ENCODE data around the gene RPS8. TPM values are rescaled to one million over a fixed set of nuclear protein-coding genes. Genes with fewer than 3 reads are reported as not detected.

RPS8 gene
- total RNA-seq (2022; extraction: Qiagen RNA extraction; ENCODE audit: low read depth) = 1,540 to 1,813 TPM (median 1,677 TPM) in 5 replicates

DNA sequence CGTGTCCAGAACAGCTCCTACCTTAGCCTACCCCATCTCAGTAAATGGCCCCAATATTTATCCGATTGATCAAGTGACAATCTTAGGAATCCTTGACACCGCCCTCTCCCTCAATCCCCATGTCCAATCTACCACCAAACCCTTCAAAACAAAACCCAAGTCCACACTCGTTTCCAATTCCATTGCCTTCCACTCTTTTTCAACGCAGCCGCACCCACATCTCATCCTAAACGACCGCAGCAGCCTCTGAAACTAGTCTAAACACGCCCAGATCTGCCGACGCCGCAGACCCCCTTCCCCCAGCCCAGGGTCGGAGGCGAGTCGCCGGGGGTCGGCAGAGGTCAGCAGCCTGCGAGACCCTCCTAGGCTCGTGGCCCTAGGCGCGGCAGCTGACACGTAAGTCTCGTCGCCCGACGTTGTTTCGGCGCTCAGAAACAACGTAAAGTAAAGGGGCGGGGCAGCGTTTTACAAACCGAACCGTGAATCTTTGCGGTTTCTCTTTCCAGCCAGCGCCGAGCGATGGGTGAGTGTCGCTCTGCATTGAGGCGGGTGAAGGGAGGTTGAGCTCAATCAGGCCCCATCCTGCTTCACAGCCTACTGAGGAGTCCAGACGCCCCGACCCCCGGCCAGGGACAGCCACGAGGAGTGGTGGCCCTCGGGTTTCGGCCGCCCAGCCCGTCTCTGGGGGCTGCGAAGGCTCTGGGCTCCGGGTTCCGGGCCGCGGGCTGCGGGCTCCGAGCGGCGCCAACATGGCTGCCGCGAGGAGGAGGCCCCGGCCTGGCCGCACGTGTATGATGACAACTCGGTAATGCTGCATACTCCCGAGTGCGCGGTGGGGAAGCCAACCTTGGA, at the start of gene RPS8:
Gene RPS8 (plus strand): TSS at position 463 of the 852 bp plus-strand sequence. CDS start 57 bp downstream, at position 520.

DNA sequence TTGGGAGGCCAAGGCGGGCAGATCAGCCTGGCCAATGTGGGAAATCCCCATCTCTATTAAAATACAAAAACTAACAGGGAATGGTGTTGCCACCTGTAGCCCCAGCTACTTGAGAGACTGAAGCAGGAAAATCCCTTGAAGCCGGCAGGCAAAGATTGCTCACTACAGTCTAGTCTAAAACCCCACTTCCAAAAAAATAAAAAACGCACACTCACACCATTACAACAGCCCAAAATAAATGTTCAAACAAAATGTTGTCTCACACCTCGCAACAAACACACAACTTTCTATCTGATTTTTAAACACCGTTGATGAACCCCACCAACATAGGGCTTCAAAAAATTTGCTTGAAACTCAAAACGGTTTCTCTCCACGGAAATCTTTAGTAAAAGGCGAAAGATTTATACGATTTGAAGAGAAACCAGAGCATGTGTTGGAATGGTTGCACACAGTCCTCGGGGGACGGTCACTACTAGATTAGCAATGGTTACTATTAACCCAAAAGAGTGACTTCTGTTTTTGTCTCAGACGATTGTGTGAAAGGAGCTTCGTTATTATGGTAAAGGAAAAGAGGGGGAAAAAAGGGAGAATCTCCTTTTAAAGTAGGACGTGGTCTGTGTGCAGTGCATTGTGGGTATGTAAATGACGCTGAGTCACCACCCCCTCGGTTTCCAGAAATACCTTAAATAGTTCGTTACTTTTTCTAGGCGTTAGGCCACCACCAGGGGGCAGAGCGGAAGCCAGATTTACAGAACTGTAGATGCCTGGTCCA, 44.4 kb upstream of the RPS8 start, which contains the start of gene RNU5D-1:
Gene RNU5D-1 (minus strand): TSS at position 430 of the 772 bp plus-strand sequence.

DNA sequence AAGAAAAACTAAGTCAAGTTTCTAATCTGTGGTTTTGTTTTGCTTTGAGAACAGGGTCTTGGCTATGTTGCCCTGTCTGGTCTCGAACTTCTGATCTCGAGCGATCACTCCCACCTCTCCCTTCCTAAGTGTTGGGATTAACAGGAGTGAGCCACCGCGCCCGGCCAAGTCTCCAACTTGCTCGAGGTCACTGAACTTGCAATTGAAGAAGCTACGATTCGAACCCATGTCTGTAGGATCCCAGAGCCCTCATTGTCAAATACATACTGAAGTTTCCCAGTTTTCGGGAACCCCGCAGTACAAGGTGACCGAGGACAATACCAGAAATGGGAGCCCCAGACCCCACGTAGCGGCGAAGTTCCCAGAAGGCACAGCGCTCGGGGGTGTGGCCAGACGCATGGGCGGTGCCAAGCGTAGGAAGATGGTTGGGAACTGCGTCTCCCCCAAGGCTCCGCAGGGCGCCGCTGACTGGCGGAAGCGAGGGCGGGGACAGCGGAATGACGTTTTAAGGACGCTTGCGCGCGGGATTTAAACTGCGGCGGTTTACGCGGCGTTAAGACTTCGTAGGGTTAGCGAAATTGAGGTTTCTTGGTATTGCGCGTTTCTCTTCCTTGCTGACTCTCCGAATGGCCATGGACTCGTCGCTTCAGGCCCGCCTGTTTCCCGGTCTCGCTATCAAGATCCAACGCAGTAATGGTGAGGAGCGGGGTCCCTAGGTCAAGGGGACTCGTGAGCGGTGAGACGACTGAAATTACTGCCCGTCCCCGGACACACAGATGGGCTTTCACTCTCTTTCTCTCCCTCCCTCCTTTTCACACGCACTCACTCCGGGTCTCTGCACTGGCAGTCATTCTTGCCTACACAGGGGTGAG, 35.8 kb upstream of the RPS8 start, which contains the start of gene KIF2C:
Gene KIF2C (plus strand): TSS at position 531 of the 872 bp plus-strand sequence. CDS start 96 bp downstream, at position 627.

DNA sequence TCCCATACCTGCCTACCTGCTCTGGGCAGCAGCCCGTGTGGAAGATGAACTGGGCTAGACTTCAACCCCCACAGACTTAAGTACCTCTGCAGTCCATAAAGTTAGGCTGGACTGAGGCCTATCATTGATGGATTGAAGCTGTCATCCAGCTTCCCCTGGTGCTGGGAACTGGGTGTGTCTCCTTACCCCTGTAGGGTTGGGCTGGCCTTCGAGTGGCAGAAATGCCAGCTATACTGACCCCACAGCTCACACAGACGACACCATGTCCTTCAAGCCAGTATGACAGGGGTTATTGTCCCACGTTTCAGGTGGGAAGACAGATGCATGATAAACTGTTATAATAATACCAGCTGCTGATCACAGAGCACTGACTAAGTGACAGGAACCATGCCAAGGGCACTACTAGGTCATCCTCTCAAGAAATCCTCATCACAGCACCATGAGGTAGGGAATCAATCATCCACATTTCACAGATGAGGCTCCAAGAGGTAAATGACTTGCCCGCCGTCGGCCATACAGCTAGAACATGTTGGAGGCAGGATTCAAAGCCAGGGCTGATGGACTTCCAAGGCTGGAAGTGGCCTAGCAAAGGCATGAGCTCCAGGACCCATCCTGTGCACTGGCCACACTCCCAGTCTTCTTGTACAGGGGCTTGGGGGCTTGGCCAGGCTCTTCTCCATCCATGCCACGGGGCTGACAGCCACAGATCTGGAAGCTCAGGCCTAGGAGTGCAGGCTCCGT, 12.9 kb downstream of the RPS8 start, which contains the start of gene BEST4:
Gene BEST4 (minus strand): TSS at position 51 of the 741 bp plus-strand sequence. CDS start 465 bp downstream, outside the sequence.

DNA sequence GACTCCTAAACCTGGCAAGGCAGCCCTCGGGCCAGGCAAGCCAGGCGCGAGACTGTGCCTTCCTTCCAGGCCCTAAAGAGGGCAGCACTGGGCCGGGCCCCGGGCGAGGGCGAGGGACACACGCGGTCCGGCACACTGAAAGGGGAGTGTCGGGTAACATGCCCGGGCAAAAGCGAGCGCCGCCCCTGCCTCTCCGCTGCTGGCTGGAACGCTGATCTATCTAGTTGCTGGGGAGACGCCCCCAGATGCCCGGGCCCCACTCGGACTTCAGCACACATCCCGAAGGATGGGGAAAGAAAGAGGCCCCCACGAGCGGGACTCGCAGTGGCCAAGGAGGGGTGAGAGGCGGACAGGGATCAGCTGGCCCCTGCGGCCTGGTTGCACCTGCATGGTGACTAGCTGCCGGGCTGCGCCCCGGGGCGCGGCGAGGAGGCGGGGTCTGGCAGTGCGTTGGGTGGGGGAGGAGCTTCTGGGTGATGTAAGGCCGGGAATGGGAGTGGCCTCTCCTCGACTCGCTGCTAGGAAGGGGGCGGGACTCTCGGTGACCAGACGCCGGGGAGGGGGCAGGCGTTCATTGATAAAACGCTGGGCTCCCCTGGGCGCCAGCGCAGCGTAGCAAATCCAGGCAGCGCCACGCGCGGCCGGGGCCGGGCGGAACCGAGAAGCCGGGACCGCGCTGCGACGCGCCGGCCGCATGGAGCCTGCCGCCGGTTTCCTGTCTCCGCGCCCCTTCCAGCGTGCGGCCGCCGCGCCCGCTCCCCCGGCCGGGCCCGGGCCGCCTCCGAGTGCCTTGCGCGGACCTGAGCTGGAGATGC, 24.6 kb downstream of the RPS8 start, which contains the start of gene PLK3:
Gene PLK3 (plus strand): TSS at position 608 of the 815 bp plus-strand sequence. CDS start 87 bp downstream, at position 695.

DNA sequence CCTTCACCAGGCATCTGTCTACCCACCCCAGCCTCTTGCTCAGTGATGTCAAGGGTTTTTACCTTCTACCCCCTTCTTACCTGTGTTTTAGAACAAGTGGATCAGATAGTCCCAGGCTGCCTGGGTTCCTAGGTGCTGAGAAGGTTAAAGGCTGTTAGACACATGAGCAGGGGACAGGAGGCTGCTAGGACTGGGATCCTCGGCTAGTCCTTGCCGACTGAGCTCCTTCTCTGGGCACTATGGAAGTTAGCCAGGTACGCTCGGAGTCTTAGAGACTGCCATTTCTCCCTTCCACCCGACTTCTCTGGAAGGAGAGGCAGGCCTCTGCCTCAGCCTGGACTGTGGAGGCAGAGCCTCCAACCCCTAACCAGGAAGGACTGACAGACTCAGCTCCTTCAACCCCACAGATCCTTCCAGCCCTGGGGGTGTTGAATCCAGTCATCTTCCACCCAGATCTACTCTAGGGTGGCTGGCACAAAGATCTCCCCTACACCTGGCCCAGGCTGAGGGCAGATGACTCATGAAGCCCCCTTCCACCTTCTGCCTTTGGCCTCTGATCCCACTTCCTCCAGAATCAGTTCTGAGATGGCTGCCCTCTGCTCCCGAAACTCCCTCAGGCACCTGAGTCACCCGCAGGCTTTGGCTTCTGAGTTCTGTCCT, 31.5 kb downstream of the RPS8 start, which contains the start of gene DYNLT4:
Gene DYNLT4 (minus strand): TSS at position 648 of the 660 bp plus-strand sequence. CDS start 683 bp downstream, outside the sequence.

DNA sequence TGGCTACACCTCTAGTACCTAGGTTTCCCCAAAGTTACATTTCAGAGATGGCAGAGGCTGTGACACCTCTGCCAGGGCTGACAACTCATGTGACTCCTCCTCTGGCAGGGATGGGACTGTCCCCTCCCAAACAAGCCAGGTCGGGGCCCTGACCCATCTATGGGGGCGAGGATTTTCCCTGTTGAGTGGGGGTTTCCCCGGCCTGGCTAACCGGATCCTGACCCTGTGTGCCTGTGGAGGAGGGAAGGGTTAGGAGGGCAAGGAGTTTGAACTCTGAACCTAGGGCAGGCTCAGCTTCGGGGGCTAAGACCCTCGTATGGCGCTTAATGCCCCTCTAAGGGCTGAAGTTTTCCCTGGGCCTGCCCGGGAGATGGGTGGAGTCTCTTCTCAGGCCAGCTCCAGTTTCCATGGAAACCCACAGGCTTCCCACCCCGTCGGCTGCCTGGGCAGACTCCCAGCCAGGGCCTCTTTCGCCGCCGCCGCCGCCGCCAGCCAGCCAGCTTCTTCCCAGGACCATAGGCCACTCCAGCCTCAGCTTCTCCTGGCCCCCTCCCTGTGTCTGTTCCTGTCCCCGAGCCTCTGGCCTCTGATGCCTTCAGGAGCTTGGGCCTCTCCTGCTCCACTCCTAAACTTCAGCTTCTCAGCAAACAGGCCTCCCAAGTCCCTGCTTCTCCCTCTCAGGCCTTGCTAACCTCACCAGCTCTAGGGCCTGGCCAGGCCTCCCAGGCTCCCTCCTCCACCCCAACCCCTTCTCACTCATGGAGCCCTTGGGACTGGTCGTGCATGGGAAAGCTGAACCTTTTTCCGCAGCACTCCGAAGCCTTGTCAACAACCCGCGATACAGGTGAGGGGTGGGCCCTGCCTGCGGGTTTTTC, 33.0 kb downstream of the RPS8 start, which contains the start of gene BTBD19:
Gene BTBD19 (plus strand): TSS at position 461 of the 875 bp plus-strand sequence. CDS start 298 bp downstream, at position 759.

Other genes starting within 250 kb of the RPS8 start
- 7.6 to 13.6 TPM (median 9.5 TPM) in 5 replicates for gene TMEM53, start 101.1 kb upstream of the RPS8 start, total RNA-seq (2022; extraction: Qiagen RNA extraction; ENCODE audit: low read depth)
- 0.28 to 1.2 TPM (median 0.85 TPM) in 5 replicates for gene ARMH1, start 100.8 kb upstream of the RPS8 start, total RNA-seq (2022; extraction: Qiagen RNA extraction; ENCODE audit: low read depth)
- not detected in 5 replicates for gene RNU5D-1, start 44.4 kb upstream of the RPS8 start, total RNA-seq (2022; extraction: Qiagen RNA extraction; ENCODE audit: low read depth)
- gene KIF2C, start 35.7 kb upstream of the RPS8 start, total RNA-seq (2022; extraction: Qiagen RNA extraction; ENCODE audit: low read depth) = 39.1 to 45.8 TPM (median 42.7 TPM) in 5 replicates
- 0.16 to 0.37 TPM (median 0.29 TPM) in 5 replicates for gene BEST4, start 12.6 kb downstream of the RPS8 start, total RNA-seq (2022; extraction: Qiagen RNA extraction; ENCODE audit: low read depth)
- gene PLK3, start 24.8 kb downstream of the RPS8 start, total RNA-seq (2022; extraction: Qiagen RNA extraction; ENCODE audit: low read depth) = 12.3 to 19.5 TPM (median 17.5 TPM) in 5 replicates
- gene DYNLT4, start 31.8 kb downstream of the RPS8 start, total RNA-seq (2022; extraction: Qiagen RNA extraction; ENCODE audit: low read depth) = 0.32 to 0.64 TPM (median 0.48 TPM) in 4 of 5 replicates, not detected in the other
- 2.2 to 3.3 TPM (median 2.7 TPM) in 5 replicates for gene BTBD19, start 33.0 kb downstream of the RPS8 start, total RNA-seq (2022; extraction: Qiagen RNA extraction; ENCODE audit: low read depth)
- 0.14 to 0.30 TPM (median 0.20 TPM) in 5 replicates for gene PTCH2, start 67.7 kb downstream of the RPS8 start, total RNA-seq (2022; extraction: Qiagen RNA extraction; ENCODE audit: low read depth)
- gene EIF2B3, start 211.1 kb downstream of the RPS8 start, total RNA-seq (2022; extraction: Qiagen RNA extraction; ENCODE audit: low read depth) = 15.9 to 20.6 TPM (median 19.0 TPM) in 5 replicates
- gene HECTD3, start 235.8 kb downstream of the RPS8 start, total RNA-seq (2022; extraction: Qiagen RNA extraction; ENCODE audit: low read depth) = 13.1 to 18.6 TPM (median 17.7 TPM) in 5 replicates
- gene UROD, start 236.7 kb downstream of the RPS8 start, total RNA-seq (2022; extraction: Qiagen RNA extraction; ENCODE audit: low read depth) = 38.9 to 50.8 TPM (median 48.7 TPM) in 5 replicates